Measurements from ENCODE around the gene HOGA1.
A peak's percentile ranks its signal among the peaks of the same experiment; 100 is the strongest.
"Not testable (repeated sequence)": the region's sequence is repeated elsewhere in the genome, so short reads cannot be mapped to it uniquely, and the experiment has no call there.

Gene HOGA1

DNA sequence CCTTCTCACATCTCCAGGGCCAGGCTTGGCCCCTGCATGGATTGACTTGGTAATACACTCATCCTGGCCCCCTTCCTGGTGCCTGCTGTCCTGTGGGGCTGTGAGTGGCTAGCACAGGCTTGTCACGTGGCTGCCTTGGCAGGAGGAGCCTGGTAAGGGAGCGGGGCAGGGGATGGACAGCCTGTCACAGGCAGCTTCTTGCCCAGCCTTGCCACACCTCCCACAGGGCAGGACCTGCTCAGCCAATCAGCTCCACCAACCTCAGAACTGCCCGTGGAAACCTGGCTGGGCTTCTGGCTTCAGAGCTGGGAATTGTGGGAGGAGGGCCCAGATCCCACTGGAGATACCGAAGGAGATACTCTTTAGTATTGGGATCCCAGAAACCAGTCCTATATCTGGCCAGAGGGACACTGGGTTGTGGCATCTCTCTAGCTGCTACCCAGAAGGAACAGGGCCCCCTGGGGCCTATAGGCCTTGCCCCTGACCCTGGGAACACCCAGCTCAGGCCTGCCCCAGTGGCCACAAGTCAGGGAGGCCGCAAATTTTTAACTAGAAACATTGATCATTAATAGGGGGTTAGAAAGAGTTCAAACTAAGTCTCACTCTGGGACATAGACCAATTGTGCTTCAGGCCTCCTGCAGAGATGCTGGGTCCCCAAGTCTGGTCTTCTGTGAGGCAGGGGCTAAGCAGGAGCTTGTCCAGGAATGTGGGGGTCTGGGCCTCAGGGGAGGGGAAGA lies at the start of gene HOGA1:
Gene HOGA1, plus strand, starts transcription at position 330 of the 738 bp plus-strand sequence. Its CDS starts 315 bp downstream, at position 645.
- peak; percentile 53 for DNase-seq

DNA sequence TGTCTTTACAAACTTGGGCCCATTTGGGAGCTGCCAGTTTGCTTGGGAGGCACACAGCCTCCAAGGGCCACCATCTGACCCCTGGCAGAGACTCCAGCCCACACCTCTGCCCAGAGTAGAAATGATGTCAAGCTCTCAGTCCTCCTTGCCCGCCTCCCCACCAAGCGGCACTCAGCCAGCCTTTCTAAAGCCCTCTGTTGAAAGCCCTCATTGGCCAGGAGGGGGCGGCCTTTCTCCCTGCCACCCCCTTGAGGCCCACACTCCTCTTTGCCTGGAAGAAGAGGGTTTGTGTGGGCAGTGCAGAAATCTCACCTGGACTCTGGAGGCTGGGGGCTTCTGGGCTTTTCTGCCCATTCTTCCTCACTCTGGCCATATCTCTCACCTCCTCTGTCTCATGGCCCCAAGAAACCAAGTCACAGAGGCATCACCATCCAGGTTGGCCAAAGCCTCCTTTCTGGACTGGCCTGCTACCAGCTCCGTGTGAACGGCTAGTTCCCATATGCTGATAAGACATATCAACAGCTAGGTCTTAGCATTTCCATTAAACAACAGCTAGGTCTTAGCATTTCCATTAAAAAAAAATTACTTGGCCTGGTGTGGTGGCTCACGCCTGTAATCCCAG lies 49.3 kb upstream of the HOGA1 start:
- DNase-seq = peak; percentile 50

DNA sequence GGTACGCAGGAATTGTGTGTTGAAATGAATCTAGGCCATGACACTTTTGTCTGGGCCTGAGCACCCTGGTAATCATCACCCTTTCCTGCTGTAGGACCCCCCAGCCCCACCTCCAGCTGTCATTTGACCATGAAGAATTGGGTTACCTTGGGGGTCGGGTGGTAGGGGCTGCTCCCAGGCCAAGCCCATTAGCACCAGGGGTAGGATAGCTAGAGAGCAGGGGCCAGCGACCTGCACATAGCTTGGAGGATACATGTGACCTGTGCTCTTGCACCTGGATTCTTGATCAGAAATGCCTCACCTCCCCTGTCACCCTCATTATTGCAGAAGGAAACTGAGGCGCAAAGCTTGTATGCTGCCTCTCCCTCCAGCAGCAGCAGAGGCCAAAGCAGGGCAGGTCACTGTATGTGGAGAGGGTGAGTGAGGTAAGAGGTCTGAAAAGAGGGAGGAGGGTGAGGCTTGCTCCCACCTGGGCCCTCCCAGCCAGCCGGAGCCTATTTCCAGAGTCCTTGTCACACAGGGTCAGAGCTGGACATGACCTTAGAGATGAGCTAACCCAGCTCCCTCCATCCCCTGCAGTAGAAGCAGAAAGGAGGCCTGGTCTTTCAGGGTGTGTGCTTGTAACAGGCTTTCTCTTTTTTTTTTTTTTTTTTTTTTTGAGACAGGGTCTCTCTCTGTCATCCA lies 46.9 kb upstream of the HOGA1 start:
- DNase-seq = no peak

DNA sequence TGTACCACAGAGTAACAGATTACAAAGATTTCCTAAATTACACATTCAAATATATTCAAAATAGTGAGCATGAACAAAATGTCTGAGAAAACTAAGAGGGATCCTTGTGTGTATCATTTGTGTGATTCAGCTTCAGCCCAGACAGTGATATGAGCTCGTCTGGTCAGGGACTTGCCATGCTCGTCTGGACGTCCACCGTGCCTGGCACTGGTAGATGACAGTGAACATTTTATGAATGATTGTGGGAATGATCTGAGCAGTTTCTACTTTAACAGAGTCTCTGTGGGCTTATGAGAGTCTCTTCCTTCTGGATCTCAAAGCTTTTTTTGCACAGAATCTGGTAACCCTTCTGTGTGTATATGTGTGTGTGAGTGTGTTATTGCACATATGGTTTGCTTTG lies 45.8 kb upstream of the HOGA1 start:
- no peak for DNase-seq

DNA sequence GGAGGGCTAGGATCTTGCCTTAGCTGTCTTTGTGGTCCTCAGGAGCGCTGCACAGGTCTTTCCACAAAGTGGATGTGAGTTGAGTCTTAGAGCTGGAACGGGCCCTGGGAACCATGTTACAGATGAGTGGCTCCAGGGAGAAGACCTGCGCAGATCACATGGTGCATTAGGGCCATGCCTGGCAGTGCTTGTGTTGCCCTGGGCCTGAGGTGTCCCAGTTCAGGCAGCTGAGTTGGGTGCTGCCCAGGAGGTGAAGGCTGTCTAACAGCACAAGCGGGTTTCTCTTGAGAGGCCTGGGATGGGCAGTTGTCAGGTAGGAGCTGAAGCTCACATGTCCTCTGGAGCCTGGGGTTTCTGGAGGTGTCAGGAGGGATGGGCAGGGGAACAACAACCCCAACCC lies 45.4 kb upstream of the HOGA1 start:
- DNase-seq = no peak

DNA sequence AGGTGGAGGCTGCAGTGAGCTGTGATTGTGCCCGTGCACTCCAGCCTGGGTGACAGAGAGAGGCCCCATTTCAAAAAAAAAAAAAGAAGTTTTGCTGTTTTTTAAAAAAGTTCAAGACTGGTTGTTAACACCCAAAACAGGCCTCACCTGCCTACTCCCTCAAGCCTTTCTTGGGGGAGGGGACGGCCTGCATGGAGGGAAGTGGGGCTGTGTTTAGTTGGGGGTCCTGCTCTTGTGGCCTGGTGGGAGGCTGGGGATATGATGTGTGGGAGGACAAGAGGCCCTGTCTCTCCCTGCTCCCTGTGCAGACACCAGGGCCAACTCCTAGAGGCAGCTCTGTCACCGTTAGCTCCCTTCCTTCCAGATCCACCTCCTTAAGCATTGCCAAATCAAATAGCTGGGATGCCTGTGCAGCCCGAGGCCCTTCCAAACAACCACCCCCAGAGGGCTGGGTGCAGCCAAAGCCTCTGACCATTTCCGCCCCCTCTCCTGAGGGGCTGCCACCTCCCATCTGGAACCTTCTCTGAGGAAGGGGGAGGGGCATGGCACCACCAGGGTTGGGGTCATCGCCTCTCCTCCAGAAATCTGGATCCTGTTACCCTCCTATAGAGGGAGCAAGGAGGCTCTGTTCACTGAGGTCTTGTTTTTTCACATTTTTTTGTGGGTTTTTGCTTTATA lies 44.5 kb upstream of the HOGA1 start:
- no peak for DNase-seq

DNA sequence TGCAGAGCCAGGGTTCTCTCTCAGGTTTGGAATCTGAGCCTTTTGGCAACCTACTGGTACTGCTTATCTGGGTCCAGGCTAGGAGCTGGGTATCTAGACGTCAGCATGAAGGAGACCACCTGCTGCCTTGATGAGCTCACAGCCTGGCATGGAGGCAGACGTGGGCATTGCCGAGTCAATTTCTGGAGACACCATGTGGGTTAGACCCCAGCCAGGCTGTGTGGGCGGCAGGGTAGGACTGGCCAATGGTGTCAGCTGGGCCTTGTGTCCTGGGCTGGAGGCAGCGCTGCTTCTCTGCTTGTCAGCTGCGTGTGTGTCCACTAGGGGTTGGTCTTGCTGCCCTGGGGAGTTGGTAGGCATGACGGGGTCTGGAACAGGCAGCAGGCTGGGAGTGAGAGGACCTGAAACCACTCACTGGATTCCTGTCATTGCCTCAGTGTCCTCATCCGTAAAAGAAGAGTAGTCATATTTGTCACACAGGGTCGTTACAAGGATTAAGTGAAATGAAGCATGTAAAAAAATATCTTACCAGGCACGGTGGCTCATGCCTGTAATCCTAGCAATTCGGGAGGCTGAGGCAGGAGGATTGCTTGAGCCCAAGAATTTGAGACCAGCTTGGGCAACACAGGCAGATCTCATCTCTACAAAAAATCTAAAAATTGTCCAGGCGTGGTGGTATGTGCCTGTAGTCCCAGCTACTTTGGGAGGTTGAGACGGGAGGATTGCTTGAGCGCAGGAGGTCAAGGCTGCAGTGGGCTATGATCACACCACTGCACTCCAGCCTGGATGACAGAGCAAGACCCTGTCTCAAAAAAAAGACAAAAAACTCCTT lies 43.3 kb upstream of the HOGA1 start:
- DNase-seq = no peak

DNA sequence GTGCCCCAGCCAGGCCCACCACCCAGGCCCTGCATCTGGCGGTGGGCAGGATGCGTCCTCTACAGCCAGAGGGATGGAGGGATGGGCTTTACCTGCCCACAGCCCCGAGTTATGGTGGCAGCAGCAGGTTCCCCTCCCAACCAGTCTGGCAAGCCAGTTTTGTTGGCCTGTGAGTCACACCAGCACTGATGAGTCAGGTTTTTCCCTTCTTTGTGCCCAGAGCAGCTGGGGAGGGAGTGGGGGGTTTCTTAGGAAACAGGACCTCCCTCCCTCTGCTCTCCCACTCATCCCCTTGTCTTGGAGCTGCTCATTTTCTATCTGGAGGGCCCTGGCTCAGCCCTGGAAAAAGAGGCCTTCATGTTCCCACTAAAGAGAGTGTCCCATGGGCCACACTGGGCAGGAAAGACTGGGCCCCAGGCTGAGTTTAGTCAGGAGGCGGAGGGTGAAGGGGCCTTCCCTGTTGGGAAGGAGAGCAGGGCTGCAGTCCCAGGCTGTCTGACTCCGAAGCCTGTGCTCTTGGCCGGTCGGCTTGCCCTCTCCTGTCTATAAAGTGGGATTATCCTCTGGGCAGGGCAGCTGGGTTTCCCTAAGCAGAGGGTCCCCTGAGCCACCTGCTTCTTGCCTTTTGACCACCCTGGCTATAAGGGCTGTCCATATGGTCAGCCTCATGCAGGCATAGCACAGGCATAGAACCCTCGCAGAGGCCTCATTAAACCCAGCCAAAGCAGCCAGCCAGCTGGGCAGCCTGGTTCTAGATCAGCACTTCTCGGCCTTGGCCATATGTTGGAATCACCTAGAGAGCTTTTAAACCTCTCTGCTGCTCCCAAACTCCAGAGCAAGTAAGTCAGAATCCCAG lies 41.8 kb upstream of the HOGA1 start:
- no peak for DNase-seq

DNA sequence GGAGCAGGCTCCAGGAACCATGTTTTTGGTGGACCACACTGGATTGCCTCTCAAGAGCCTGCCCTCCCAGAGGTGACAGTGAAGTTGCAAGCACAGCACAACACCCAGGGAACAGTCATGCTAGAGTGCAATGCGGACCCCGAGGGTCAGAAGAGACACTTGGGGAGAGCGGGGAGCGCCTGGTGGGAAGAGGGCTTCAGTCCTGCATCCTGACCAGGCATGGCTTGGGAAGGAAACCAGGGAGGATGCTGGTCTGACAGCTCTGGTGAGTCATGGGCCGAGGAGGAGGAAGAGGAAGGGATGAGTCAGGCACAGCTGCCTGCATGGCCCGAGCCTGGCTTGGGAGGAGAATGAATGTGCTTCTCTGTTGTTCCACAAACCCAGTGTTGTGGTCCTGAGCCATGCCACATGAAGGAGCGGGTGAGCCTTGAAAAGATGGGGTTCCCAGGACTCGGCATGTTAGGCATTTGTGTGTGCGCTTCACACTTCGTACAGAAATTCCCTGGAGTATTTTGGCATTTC lies 41.1 kb upstream of the HOGA1 start:
- DNase-seq = peak; percentile 32

DNA sequence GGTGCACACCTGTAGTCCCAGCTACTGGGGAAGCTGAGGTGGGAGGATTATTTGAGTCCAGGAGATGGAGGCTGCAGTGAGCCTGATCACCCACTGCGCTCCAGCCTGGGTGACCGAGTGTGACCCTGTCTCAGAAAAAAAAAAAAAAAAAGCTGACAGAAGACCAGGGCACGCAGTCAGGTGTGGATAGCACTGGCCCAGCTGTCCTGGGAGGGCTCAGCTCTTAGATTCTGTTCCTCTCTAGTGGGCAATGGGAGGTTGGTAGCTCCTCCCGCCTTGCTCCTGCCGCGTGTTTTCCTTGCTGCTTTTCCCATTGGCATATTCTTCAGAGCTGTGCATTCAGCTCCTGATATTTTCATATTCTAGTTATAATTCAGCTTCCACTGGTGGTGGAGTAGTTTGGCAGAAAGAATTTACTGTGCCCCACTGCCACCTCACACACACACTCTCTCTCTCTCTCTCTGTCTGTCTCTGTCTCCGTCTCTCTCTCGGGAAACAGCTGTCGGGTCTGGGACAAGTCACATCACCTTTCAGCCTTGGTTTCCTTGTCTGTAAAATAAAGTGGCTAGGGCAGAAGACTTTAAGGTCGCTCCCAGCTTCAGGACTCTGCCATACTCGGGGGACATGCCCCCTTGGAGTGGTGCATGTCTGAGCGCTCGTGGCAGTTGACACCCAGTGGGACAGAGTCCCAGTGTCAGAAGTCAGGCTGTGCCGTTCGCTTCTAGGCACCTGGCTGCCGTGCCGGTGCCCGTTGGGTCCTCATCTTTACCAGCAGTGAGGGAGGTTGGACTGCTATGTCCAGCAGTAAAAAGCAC lies 37.5 kb upstream of the HOGA1 start:
- no peak for DNase-seq

DNA sequence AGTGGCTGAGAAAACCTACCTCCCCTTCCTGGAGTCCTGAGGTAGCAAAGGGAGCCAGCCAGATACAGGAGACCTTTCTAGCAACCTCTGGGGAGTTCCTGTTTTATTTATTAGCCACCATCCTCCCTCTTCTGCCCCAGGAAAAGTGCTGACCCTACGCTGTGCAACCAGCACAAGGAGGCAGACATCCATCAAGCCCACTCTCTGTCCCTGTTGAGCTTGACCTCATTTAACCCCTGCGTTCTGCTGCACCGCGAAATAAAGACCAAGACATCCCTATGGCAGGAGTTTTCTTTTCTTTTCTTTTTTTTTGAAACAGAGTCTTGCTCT lies 37.0 kb upstream of the HOGA1 start:
- no peak for DNase-seq

DNA sequence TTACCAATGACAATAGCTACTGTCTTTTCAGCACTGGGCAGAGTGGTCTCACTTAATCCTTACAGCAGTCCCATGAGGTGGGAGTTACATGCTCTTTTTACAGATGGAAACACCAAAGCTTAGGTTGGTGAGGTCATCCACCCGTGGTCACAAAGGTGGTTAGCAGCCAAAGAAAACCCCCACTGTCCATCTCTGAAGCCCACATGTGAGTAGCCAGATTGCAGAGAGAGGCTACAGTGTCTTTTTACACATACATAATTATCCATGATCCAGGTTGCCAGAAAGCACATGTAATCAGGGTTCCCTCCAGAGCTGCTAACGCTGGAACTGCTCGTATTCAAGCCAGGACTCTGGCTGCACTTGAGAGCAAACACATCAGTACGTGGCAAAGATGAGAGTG lies 36.2 kb upstream of the HOGA1 start:
- DNase-seq = no peak

DNA sequence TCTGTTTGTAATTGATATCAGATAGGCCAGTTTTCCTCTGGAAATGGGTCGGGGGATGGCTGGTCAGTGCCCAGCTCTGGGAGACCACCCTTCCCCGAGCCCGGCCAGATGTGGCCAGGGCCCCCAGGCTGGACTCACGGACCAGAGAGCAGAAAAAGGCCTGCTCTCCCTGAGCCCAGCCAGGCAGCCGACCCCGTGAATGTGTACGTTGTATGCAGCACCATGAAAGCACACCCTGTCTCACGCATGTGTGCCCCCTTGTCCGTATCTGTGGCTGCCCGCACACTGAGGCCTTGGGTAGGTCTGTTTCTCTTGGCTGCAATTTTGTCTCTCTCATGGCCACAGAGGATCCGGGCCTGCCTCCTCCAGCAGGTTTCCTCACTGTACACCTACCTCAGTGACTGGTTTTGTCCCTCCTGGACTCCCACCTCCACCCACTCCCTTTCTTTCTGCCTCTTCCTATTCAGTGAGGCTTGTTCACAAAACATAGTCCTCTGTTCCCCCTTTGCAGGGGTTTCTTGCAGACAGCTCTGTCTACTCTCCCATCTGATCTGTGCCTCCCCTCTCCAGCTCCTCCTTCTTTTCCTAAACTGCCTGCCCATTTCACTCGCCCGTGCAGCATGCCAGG lies 35.2 kb upstream of the HOGA1 start:
- DNase-seq = no peak

DNA sequence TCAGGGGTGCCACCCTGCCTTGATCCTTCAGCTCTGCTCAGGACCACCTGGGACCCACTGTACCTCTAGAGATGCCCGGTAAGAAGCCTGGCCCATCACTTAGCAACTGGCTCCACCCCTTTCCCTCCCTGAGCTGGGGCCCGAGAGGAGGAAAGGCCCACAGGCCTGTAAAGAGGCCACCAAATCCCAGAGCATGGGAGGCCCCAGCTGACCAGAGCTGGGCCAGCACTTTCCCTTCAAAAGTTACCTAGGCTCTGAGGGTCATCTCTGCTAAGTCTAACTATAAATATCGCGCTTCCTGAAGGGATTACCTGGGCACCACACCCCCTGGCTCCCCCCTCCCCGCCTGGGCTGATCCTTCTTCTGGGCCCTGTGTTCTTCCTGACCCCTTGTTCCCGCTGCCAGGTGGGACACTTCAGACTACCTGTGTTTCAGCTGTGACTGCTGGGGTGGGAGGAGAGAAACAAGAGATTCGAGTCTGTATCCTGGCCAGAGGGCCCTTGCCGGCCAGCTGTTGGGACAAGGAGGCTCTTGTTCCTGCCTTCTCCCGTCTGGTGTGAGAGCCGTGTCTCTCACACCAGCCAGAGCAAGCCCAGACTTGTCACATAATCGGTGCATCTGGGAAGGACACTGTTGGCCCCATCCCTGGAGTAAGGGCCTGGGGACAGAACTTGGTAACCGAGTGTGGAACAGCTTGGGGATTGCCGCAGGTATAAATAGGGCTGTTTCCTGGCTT lies 34.4 kb upstream of the HOGA1 start:
- no peak for DNase-seq

DNA sequence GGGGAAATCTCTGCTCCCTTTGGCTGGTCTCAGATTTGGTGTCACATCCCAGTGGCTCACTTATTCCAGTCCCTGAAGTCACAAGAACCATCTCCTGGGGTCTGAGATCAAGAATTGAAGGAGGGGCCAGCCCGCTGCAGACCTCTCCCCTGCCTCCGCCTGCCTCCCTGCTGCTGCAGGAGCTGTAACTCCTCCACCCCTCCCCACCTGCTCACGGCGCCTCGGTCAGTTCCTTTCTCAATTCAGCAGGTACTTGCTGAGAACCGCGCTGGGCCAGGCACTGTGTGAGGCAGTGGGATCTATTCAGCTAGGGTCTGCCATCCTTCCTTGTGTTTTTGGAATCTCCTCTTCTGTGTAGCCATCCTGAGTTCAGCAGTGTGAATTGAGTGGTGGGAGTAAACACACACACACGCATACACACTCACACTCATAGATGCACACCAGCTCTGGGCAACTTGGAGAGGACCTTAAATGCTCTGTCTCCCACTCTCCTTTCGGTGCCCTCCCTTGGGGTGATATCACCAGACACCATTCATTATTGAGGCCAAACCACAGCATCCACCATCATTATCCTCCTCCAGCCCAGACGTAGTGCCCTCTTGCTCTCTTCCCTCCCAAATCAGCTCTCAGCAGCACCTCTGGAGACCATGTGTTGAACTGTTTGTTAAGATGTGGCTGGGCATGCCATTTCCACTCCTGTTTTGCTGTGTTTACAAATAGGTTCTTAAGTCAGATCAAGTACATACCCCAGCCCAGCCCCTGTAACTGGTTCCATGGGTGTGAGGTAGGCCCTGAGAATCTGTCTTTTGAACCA lies 33.6 kb upstream of the HOGA1 start:
- peak; percentile 27 for DNase-seq

DNA sequence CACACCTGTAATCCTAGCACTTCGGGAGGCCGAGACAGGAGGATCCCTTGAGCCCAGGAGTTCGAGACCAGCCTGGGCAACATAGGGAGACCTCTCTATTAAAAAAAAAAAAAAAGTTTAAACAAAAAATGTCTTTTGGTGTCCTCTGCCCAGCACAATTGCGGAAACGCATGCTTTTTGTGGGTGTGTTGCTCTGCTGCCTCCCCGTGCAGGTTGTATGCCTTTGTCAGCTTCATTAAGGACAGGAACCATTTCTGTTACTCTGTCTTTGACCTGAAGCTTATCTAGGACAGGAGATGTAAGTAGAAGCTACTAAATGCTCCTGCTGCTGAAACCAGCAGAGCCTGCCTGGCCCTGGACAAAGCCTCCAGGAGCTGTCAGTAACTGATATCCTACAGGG lies 32.9 kb upstream of the HOGA1 start:
- no peak for DNase-seq

DNA sequence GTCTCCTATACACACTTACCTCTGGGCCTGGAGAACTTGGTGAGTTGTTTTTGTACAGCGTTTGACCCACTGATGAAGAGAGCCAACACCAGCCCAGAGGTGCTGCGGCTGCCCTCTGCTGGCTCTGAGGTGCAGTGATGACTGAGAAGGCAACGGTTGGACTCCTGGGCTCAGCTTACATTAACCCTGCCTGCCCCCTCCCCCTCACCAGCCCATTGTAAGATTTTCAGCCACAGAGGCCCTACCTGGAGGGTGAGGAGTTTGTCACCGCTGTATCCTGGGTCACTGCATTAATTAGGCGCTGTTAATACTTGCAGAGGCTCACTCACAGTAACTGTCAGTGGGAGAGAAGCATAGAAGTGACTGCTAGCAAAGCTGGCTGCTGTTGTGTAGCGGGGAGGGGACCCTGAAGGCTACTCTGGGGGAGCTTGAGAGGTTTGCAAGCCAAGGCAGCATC lies 30.6 kb upstream of the HOGA1 start:
- DNase-seq = peak; percentile 64

DNA sequence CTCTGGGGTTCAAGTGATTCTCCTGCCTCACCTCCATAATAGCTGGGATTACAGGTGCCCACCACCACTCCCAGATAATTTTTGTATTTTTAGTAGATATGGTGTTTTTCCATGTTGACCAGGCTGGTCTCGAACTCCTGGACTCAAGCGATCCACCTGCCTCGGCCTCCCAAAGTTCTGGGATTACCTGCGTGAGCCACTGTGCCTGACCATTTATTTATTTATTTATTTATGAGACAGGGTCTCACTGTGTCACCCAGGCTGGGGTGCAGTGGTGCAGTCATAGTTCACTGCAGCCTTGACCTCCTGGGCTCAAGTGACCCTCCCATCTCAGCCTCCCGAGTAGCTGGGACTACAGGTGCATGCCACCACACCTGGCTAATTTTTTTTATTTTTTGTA lies 29.9 kb upstream of the HOGA1 start:
- DNase-seq = not testable (repeated sequence)

Data from hematopoietic multipotent progenitor cell treated with erythropoietin and hydrocortisone succinate and interleukin-3 and kit ligand, for 8 days (in vitro differentiated cells).